HG02970 (cell line): ENCODE data around the gene EPHA6.
"Not testable (repeated sequence)": the region's sequence is repeated elsewhere in the genome, so short reads cannot be mapped to it uniquely, and the experiment has no call there.

Experiments used
- ATAC-seq: cut with Tn5 transposase; IDR thresholded peaks from one replicate; pipeline ENCODE4 v1.9.1; 2021; ENCODE audit warnings: mild to moderate bottlenecking, moderate library complexity, moderate number of reproducible peaks; ENCODE audit not compliant: unreplicated experiment, low FRiP score

The EPHA6 gene

DNA sequence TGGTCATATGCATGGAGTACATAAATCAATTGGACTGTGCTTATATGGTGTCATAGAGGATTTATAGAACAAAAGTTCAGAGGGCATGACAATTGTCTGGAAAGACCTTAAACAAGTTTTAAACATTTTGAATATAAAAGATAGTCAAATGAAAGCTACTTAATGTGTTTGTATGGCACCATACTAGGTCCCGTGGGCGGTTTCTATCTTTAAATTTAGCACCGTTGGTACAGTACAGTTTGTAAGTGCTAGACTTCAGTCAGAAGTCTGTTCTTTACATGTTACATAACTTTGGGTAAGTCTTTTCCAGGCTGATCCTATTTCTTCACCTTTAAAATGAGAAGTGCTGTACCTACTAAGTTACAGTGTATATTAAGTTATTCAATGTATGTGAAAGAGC is 576.8 kb downstream of the EPHA6 start:
- no peak for ATAC-seq

DNA sequence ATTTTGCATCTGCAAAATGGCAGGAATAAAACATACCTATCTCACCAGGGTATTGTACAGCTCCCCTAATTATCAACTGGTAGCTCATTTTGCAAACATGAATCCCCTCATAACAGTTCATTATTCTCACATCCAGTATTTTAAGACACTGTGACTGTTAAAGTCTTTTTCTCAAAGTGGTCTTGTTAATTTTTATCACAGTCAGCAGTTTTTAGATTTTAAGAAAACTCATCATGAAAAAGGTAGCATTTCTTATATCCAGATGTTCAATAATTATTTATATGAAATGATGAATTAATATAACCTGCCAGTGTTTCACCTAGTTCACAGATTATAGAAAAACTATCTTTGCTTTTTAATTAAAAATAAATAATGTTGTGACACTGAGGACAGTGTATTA is 595.2 kb downstream of the EPHA6 start:
- no peak for ATAC-seq

DNA sequence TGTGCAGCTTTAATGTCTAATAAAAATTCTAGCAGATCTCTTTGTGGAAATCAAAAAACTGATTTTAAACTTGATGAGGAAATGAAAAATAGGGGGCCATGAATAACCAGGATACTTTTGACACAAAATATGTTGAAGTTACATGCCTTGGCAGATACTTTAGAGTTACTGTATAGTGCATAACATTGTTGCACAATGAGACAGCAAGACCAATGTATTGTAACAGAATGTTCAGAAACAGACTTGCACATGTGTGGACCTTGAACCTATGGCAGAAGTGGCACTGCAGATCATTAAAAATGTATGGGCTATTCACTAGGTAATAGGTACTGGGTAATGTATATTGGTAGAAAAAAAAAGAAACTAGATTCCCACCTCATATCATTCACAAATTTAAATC is 607.2 kb downstream of the EPHA6 start:
- no peak for ATAC-seq

DNA sequence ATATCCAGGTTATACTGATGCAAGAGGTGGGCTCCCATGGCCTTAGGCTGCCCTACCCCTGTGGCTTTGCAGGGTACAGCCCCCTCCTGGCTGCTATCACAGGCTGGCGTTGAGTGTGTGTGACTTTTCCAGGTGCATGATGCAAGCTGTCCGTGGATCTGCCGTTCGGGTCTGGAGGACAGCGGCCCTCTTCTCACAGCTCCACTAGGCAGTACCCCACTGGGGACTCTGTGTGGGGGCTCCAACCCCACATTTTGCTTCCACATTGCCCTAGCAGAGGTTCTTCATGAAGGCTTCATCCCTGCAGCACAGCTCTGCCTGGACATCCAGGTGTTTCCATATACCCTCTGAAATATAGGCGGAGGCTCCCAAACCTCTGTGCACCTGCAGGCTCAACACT is 610.6 kb downstream of the EPHA6 start:
- no peak for ATAC-seq

DNA sequence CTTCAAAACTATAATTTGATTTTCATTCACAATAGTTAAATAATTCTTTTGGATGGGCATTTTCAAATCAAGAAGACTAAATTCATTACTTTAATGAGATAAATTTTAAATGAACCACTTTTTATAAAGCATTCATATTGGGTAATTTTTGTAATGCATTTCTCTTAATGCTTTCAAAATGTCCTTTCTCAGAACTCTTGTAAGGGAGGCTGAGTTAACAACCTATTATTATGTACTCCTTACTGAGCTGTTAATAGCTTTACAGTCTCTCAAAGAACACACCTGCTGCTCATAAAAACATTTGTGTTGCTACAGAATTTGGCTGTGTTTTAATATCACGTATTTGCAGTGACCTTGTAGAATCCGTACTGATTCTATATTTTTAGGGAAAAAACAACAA is 616.2 kb downstream of the EPHA6 start:
- no peak for ATAC-seq

DNA sequence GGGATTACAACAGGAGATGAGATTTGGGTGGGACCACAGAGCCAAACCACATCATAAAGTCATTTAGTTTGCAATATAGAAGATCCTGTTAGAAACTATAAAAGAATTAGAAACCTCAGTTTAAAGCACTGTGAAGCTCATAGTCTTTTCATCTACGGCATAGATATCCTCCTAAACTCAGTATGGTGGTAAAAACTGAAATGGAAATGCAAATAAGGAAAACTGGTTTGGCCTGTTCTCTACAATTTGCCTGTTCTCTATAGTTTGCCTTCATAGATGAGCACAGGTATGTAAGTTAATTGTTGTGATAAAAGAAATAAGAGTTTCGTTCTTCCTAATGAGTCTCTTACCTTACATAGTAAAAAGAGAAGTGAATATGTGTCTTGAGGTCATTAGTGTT is 618.5 kb downstream of the EPHA6 start:
- ATAC-seq = no peak

DNA sequence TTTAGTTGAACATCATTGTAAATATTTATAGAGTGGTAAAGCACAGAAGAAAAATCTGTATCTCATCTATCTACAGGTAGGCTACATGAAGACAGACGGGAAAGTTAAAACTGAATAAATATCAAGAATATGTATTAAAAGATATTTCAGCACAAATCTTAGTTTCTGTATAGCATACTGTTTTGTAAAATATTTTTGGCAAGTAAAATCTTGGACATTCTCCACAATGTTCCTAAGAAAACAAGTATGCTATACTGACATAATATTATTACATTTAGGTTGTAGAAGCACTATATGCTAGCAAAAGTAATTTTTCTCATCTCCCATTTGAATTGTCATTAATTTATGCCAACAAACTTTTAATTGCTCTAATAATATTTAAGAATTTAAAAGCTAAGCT is 623.7 kb downstream of the EPHA6 start:
- no peak for ATAC-seq

DNA sequence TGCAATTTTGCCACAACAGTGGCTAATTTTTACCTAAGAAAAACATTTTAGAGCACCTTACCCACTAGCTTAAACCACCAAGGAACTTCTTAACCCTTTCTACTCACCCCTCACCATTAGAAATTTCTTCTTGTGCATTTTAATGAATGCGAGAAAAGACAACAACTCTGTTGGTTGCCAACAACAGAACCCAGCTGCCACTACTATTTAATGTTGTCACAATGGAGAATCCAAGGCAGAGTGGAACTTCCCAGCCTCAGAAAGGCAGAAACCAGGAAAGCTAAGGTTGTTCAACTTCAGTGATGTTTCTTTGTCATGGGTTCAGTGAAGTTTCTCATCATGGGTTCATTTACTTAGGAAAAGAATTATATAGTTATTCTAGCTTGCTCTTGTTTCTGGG is 625.0 kb downstream of the EPHA6 start:
- ATAC-seq = no peak

DNA sequence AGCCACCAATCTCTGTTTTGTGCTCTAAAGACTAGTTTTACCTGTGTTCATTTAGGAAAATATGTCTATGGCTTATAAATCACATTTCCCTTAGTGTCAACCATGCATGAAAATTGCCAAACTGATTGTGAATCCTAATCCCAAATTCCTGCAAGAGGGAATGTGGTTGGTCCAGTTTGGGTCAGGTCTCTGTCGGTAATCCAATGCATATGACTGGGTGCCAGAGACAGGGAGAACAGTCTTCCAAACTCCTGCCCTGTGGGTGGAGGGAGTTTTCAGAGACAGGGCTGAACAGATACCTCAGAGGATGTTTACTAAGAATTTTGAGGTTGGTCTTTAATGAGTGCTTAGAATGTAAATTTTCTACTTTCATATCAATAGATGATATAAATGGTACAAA is 649.6 kb downstream of the EPHA6 start:
- ATAC-seq = no peak

DNA sequence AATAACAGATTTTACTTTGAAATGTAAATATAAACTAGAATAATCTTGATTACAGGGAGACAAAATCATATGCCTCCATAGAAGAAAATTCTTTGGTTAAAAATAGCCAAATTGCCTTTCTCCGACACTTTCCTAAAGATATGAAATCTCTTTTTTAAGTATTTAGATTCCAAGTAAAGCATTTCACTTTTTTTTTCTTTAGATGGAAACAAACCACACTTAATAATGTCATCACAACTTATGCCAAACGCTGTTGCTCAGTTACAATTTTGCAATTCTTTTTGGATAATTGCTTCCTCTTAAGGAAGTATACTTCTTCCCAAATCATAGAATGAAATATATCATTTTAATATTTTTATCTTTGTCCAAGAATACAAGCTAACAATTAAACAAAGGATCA is 656.1 kb downstream of the EPHA6 start:
- ATAC-seq = no peak

DNA sequence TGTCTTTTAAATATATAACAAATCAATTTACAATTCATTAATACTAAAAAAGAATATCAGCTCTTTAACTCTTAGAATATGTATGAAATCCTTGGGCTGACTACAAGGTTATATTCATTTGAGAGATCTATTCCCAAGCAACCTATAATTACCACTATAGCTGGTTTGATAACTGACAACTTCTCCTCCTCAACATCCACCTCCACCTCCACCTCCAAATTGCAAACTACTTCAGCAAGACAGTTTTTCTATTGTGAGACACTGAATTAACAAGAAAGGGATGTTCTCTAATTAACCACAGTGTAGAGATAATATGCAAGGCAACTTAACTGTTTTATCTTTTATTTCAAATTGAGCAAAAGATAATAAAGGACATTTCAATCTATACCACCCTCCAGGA is 665.3 kb downstream of the EPHA6 start:
- no peak for ATAC-seq

DNA sequence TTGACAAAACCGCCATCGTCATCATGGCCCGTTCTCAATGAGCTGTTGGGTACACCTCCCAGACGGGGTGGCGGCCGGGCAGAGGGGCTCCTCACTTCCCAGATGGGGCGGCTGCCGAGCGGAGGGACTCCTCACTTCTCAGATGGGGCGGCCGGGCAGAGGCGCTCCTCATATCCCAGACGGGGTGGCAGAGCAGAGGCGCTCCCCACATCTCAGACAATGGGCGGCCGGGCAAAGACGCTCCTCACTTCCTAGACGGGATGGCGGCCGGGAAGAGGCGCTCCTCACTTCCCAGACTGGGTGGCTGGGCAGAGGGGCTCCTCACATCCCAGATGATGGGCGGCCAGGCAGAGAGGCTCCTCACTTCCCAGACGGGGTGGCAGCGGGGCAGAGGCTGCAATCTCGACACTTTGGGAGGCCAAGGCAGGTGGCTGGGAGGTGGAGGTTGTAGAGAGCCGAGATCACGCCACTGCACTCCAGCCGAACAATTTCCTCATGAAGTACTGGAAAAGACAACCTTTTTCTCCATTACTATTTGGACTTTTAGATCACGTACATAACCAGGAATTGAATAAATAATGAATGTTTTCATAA is 666.4 kb downstream of the EPHA6 start:
- ATAC-seq = not testable (repeated sequence)

DNA sequence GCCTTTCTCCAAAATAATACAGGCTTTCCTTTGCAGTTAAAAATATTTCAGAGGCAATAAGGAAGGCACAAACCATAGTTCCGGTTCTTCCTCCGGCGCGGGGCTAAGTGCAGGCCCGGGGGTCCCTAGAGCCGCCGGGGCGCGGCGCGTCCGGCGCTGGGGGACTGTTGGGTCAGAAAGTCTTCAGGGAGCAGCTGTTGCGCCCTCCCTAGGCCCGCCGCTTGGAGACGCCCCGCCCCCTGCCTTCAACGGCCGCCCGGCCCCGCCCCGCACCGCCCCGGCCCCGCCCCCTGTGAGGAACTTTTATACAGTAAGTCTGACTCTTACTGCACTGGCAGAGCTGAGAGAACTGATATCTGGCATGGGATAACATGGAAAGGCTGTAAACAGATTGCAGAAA is 667.0 kb downstream of the EPHA6 start:
- no peak for ATAC-seq

DNA sequence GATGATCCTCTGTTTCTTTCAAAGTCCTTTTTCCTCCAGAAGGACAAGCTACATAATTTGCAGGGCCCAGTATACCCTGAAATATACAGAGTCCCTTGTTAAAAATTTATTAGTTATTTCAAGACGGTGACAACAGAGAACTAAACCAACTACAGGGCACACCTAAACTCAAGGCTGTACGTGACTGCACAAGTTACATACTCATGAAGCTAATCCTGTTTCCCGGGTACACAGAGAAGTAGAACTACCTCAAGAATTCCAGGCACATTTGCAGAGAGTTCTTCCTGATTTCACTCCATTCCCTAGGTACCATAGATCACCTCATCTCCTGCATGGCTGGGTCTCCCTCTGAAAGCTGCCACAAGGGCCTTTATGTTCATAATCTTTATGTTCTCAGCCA is 670.8 kb downstream of the EPHA6 start:
- ATAC-seq = no peak

DNA sequence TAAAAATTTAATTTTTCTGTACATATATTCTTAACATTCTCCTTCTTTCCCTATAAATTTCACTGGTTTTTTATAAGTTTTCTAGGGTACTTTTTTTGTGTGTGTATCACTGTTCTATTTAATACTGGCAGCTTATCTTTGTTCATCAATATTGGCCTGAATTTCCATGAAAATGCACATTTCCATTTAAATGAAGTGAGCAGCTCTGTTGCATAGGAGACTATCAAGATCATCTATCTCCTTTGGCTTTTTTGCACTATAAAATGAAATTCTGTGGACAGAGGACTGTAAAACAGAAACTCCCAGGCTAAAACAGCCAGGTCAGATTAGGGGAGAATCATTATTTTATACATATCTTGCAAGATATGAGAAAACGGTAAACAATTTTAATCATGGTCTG is 673.2 kb downstream of the EPHA6 start:
- no peak for ATAC-seq

DNA sequence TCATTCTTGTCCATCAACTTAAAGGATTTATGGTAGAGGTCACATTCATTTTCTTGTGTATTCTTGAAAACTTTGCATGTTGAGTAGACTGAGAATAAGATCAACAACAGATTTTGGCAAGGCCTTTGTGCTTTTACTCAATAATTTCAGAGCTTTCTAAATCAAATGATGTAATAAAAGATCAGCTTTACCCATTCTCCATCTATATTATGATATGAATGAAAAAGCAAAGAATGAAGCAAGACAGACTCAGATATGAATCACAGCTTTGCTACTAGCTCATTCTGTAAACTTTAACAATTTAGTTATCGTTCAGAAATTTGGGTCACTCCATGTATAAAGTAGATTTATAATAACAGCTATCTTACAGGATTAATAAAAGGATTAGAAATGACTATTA is 674.3 kb downstream of the EPHA6 start:
- ATAC-seq = no peak

DNA sequence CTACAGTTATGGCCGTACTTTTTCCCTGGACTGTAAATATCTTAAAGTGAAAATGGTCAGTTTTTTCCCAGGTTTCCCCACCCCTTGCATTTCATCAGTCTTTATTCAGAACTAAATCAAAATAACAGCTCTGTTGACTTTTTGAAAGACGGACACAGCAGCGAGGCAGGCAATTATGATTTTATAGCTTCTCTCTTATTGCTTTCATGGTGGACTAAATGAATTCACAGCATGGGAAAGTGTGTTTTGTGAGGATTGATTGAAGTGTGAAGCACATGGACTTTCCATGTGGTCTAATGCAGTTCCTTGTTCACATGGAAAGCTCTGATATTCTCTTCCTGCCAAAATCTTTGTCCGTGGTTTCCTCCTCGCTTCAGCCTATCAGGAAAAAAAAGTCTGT is 681.5 kb downstream of the EPHA6 start:
- no peak for ATAC-seq

DNA sequence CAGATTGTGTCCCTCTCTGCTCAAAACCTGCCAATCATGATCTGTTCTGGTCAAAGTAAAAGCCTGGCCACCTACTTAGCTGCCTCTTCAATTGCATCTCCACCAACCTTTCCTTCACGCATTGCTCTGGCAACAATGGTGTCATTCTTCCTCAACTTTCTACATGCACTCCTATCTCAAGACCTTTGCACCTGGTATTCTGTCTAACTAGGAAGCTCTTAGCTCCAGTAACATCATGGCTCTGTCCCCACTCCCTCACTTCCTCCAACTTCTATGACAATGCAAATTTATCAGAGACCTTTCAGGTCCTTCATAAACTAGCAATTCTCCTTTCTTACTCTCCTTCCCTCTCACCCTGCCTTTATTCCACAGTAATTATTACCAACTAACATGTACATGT is 682.7 kb downstream of the EPHA6 start:
- no peak for ATAC-seq

DNA sequence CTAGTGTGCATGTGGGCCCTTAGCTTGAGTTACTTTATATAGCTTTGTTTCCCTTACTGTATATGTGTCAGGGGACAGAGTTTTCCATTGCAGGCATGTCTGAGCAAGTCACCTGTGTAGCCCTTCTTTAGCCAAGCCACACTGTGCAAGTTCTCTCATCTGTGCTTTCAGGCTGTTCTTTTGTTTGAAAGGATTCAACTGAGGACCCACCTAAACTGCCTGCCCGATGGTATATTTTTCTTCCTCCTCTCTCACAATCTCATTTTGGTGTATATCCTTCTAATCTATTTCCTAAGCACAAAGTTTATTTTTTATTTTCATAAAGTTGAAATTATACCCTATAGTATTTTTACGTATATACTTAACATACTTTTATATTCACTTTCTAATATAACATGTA is 690.1 kb downstream of the EPHA6 start:
- no peak for ATAC-seq

DNA sequence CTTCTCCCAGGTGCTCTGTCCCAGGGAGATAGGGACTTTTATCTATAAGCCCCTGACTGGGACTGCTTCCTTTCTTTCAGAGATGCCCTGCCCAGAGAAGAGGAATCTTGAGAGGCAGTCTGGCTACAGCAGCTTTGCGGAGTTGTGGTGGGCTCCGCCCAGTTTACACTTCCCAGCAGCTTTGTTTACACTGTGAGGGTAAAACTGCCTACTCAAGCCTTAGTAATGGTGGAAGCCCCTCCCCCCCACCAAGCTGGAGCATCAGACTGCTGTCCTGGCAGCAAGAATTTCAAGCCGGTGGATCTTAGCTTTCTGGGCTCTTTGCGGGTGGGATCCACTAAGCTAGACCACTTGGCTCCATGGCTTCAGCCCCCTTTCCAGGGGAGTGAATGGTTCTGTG is 696.4 kb downstream of the EPHA6 start:
- ATAC-seq = no peak

DNA sequence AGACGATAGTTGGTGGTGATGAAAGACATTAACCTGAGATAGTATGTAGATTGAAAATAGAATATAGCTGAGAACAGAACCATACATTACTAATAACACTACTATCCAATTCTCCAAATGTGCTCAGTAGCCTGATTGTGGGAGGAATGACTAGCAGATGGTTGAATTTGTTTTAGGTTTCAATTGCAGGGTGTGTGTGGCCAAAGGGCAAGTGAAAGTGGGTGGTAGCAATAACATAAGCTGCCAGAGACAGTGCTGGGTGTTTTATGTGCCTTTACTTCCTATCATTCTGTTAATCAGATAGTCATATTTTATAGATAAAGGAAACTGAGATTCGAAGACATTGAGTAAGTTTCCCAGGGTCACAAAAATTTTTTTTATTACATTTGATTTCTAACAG is 700.7 kb downstream of the EPHA6 start:
- ATAC-seq = no peak

DNA sequence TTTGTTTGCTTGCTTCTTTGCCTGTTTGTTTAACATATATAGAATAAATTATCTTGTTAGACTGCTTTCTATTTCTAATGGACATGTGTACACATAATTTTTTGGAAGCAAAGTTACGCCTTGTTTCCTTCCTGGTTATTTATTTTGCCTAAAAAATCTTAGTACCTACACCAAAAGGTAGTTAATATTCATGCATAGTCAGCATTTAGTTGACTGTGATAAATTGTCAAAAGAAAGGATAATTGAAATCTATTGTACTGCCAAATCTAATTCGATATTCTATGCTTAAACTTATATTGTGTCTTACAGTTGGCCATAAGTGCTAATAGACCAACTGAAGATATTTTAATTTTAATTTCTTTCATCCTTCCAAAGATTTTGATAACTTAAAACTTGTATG is 716.3 kb downstream of the EPHA6 start:
- ATAC-seq = no peak

DNA sequence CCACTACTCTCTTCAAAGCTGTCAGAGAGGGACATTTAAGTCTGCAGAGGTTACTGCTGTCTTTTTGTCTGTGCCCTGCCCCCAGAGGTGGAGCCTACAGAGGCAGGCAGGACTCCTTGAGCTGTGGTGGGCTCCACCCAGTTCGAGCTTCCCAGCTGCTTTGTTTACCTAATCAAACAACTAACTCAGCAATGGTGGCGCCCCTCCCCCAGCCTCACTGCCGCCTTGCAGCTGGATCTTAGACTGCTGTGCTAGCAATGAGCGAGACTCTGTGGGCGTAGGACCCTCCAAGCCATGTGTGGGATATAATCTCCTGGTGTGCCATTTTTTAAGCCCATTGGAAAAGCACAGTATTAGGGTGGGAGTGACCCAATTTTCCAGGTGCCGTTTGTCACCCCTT is 733.2 kb downstream of the EPHA6 start:
- not testable (repeated sequence) for ATAC-seq
